NOMO-1 (cell line): ENCODE data around the gene EEF1AKMT3.
A peak's percentile ranks its signal among the peaks of the same experiment; 100 is the strongest.

Source experiments
- DNase-seq, 2 experiments: peaks; one replicate each; lab custom pipeline; 2025; ENCODE audit not compliant: unreplicated experiment in 2 of 2; lab: John Stamatoyannopoulos, UW

EEF1AKMT3 gene

GRCh38 chr12:57750561-57751431, 21.6 kb upstream of the EEF1AKMT3 start:
- DNase-seq, result no peak

GRCh38 chr12:57751432-57751787, 21.0 kb upstream of the EEF1AKMT3 start:
- DNase-seq, result no peak

GRCh38 chr12:57751788-57752667, 20.4 kb upstream of the EEF1AKMT3 start, which contains the start of gene CDK4:
TSS of gene CDK4 (minus strand) at chr12:57752310. CDS start at chr12:57751717, 593 bp downstream.
- peak; percentile 99 for DNase-seq

GRCh38 chr12:57752668-57753000, 19.8 kb upstream of the EEF1AKMT3 start:
- DNase-seq, result no peak

- no peak for DNase-seq
Observed at GRCh38 chr12:57753756-57754337, 18.6 kb upstream of the EEF1AKMT3 start.

- peak; percentile 36 to 57 for DNase-seq
Observed at GRCh38 chr12:57754411-57755193, 17.8 kb upstream of the EEF1AKMT3 start, which contains the start of gene MARCHF9. TSS of gene MARCHF9 (plus strand) at chr12:57755103. CDS start at chr12:57755529, 426 bp downstream.

GRCh38 chr12:57755194-57755453, 17.3 kb upstream of the EEF1AKMT3 start:
- DNase-seq, result no peak

- DNase-seq, result peak in 1 of 2 experiments; percentile 58
Observed at GRCh38 chr12:57755454-57756372, 16.7 kb upstream of the EEF1AKMT3 start.

GRCh38 chr12:57756406-57757341, 15.7 kb upstream of the EEF1AKMT3 start:
- peak; percentile 42 to 58 for DNase-seq

- no peak for DNase-seq
Observed at GRCh38 chr12:57757771-57758170, 14.6 kb upstream of the EEF1AKMT3 start.

- no peak for DNase-seq
Observed at GRCh38 chr12:57758552-57759359, 13.7 kb upstream of the EEF1AKMT3 start.

- peak in 1 of 2 experiments; percentile 28 for DNase-seq
Observed at GRCh38 chr12:57759360-57759980, 12.9 kb upstream of the EEF1AKMT3 start.

GRCh38 chr12:57760347-57760982, 11.9 kb upstream of the EEF1AKMT3 start:
- no peak for DNase-seq

- no peak for DNase-seq
Observed at GRCh38 chr12:57761391-57761998, 10.9 kb upstream of the EEF1AKMT3 start.

GRCh38 chr12:57762463-57762862, 10.0 kb upstream of the EEF1AKMT3 start:
- DNase-seq, result no peak

GRCh38 chr12:57763881-57764661, 8.3 kb upstream of the EEF1AKMT3 start:
- no peak for DNase-seq
